Measurements from ENCODE around the gene BIRC3.

- no peak for TF ChIP-seq EP300 (IDR thresholded peaks at IDR 0.05; ENCODE audit: low read depth)
- TF ChIP-seq CTCF (IDR thresholded peaks at IDR 0.05), result no peak
- no peak for TF ChIP-seq POLR2A (IDR thresholded peaks at IDR 0.05)
- TF ChIP-seq POLR2AphosphoS5 (IDR thresholded peaks at IDR 0.05), result no peak
Observed at GRCh38 chr11:102288725-102289083, 28.6 kb upstream of the BIRC3 start.

All from transverse colon (tissue), 4 donors.